T-cell (primary cell): ENCODE data around the gene RASL10B. TPM values are rescaled to one million over a fixed set of nuclear protein-coding genes. Genes with fewer than 3 reads are reported as not detected.

Experiments used
- ATAC-seq, 4 experiments: fragments of 200-7000 bp in 3 of 4; fragments of 150-1000 bp in 1 of 4; cut with Tn5 transposase; replicated peaks in 1 of 4; 1 replicate in 3 of 4; 2 replicates in 1 of 4; pipeline ENCODE4 v1.10.0; 2021; ENCODE audit warnings: moderate library complexity in 3 of 4, mild to moderate bottlenecking in 2 of 4, moderate number of reproducible peaks in 1 of 4
- CTCF ChIA-PET, 2 donors: fragments of 300-600 bp; sonication (Branson Sonifier 250); formaldehyde crosslinking; loops; one replicate each; lab custom pipeline; 2022; ENCODE audit warnings: antibody characterized with exemption in 2 of 2; lab: Charles Lee
- POLR2A ChIA-PET, 2 donors: fragments of 300-600 bp; sonication (Branson Sonifier 250); formaldehyde crosslinking; loops; one replicate each; lab custom pipeline; 2022; ENCODE audit warnings: antibody characterized with exemption in 2 of 2; lab: Charles Lee
- DNase-seq, 35 experiments: peaks; one replicate each; pipeline versions ENCODE4 v3.0.0 to v3.0.0-alpha.2; 2013 to 2023
- H3K27ac ChIP-seq: one replicate; pipeline ENCODE4 v1.5.1; 2013; ENCODE audit warnings: low read length
- H3K27me3 ChIP-seq, 2 experiments: replicated peaks in 1 of 2; 1 replicate in 1 of 2; 2 replicates in 1 of 2; pipeline versions ENCODE4 v1.6.1 to v1.7.0; 2013; ENCODE audit warnings: low read length in 1 of 2, mixed read lengths in 1 of 2; ENCODE audit not compliant: control insufficient read depth in 2 of 2, insufficient read depth in 2 of 2; ENCODE audit errors: extremely low read depth in 1 of 2
- H3K36me3 ChIP-seq, 2 donors: 1 replicate in 1 of 2; 2 replicates in 1 of 2; pipeline versions ENCODE4 v1.6.1 to v1.7.0; 2013; ENCODE audit warnings: low read length in 1 of 2; ENCODE audit not compliant: control insufficient read depth in 2 of 2, insufficient read depth in 1 of 2; ENCODE audit errors: extremely low read depth in 1 of 2
- H3K4me1 ChIP-seq, 2 experiments: 1 replicate in 1 of 2; 2 replicates in 1 of 2; pipeline versions ENCODE4 v1.6.1 to v1.7.0; 2013; ENCODE audit warnings: low read length in 2 of 2, mixed read lengths in 1 of 2; ENCODE audit not compliant: insufficient read depth in 2 of 2, control insufficient read depth in 1 of 2; ENCODE audit errors: extremely low read depth in 1 of 2
- H3K4me3 ChIP-seq, 2 donors: 1 replicate in 1 of 2; 2 replicates in 1 of 2; pipeline versions ENCODE4 v1.5.1 to v1.7.0; 2013; ENCODE audit warnings: mild to moderate bottlenecking in 2 of 2, low read length in 1 of 2, moderate library complexity in 1 of 2; ENCODE audit not compliant: control insufficient read depth in 1 of 2; ENCODE audit errors: extremely low read depth in 1 of 2
- H3K9me3 ChIP-seq: 2 replicates; pipeline ENCODE4 v1.7.0; 2013
- H3K27ac Mint-ChIP-seq, 2 donors: one replicate each; pipeline ENCODE4 v1.8.0; 2020 to 2021; ENCODE audit warnings: mild to moderate bottlenecking in 2 of 2, mixed read lengths in 2 of 2
- H3K27me3 Mint-ChIP-seq, 2 donors: one replicate each; pipeline ENCODE4 v1.8.0; 2021 to 2022; ENCODE audit warnings: mixed read lengths in 2 of 2
- H3K36me3 Mint-ChIP-seq: one replicate; pipeline ENCODE4 v1.8.0; 2021; ENCODE audit warnings: mixed read lengths
- H3K4me1 Mint-ChIP-seq, 3 donors: one replicate each; pipeline ENCODE4 v1.8.0; 2020 to 2022; ENCODE audit warnings: mixed read lengths in 3 of 3, mild to moderate bottlenecking in 1 of 3
- H3K4me3 Mint-ChIP-seq, 3 donors: one replicate each; pipeline ENCODE4 v1.8.0; 2020 to 2022; ENCODE audit warnings: mild to moderate bottlenecking in 3 of 3, mixed read lengths in 3 of 3, moderate library complexity in 3 of 3
- H3K9me3 Mint-ChIP-seq, 3 donors: one replicate each; pipeline ENCODE4 v1.8.0; 2020 to 2022; ENCODE audit warnings: mixed read lengths in 3 of 3
- WGBS: methylation state at CpG from one replicate; pipeline ENCODE4 v1.1.5; 2013; ENCODE audit warnings: missing lambda C conversion rate; ENCODE audit not compliant: insufficient coverage; 5-methylcytosine and 5-hydroxymethylcytosine counted together
- total RNA-seq, 35 experiments: library from RNA in 6 of 35; stranded (reverse) in 6 of 35; fragments of 120-200 nt in 1 of 35; gene quantifications; one replicate each; pipeline versions ENCODE4 v1.2.1 to v1.2.4 and lab custom pipeline; 2013 to 2026

RASL10B gene
- total RNA-seq, 5 donors from 2014 or later (not counting 1 experiment from before 2014, with no cell fraction given) = 0.38 to 0.56 (median 0.39) TPM

DNA sequence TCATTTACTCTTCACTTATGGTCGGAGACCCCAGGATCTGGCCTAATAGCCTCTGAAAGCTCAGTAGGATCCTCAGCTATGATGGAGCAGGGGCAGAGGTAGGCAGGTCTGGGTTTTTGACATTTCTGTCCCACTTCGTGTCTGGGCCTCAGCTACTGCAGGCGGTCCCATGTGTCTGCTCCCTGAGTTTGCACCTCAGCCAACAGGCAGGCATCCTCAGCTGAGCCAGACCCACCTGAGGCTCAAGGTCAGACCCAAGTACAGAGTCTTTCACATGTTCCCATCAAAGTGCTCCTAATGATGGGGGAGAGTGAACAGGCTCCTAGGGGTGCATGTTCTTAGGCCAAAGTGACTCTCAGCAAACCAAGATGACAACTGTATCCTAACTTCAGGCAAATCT lies 2.9 kb upstream of the RASL10B start:
- H3K9me3 Mint-ChIP-seq = no peaks in the 10 kb centered on the region
- peaks cover 3 to 34% of the 10 kb centered on the region in 2 donors for H3K36me3 ChIP-seq
- H3K27ac ChIP-seq = no peak overlapping the region

DNA sequence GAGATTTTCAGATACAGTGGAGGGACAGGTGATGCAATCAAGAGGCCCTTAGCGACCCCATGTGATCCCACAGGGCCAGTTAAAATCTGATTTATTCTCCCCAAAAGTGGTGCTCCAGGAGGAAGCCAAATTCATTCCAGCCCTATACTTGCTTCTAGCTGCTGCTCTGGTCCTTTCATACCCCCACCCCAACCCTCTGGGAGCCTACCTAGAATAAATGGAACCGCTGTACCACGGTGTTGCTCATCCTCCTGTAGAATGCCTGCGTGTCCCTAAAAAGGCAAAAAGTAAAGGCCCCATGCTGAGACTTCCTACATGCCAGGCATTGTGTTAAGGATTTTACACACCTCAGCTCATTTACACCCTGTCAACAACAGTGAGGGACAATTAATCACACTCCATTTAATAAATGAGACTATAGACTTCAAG lies 2.0 kb upstream of the RASL10B start:
- POLR2A ChIA-PET = no interaction called here
- Histone ChIP-seq H3K36me3 (peaks cover 3 to 25% of the 10 kb centered on the region in 2 donors), H3K9me3 (no peaks in the 10 kb centered on the region), H3K4me1 (peaks cover 8 to 21% of the 10 kb centered on the region in 2 experiments), H3K27me3 (no peaks in the 10 kb centered on the region), H3K27ac (no peak overlapping the region), H3K4me3 (no peak overlapping the region)
- CTCF ChIA-PET = no interaction called here
- no peaks in the 10 kb centered on the region for H3K9me3 Mint-ChIP-seq
- ATAC-seq = no peak
- H3K4me1 Mint-ChIP-seq = peaks cover 24 to 30% (median 29%) of the 10 kb centered on the region in 3 donors
- no peak overlapping the region for H3K27ac Mint-ChIP-seq
- no peak for DNase-seq
- H3K36me3 Mint-ChIP-seq = peaks cover 35% of the 10 kb centered on the region
- H3K4me3 Mint-ChIP-seq = peak overlapping the region in 1 of 3 donors; percentile 88
- no peaks in the 10 kb centered on the region for H3K27me3 Mint-ChIP-seq
- 96% methylated on average over 3 of the region's 4 CpGs for WGBS

More for the DNA sequence above, 2.9 kb upstream of the RASL10B start:
- H3K36me3 Mint-ChIP-seq = peaks cover 43% of the 10 kb centered on the region
- no peak overlapping the region for H3K4me3 ChIP-seq
- 100% methylated on average over 2 of the region's 3 CpGs for WGBS
- H3K27me3 Mint-ChIP-seq = no peaks in the 10 kb centered on the region
- no peaks in the 10 kb centered on the region for H3K27me3 ChIP-seq
- no peak overlapping the region for H3K4me3 Mint-ChIP-seq
- peaks cover 24 to 30% (median 29%) of the 10 kb centered on the region in 3 donors for H3K4me1 Mint-ChIP-seq
- H3K27ac Mint-ChIP-seq = no peak overlapping the region
- peaks cover 8 to 21% of the 10 kb centered on the region in 2 experiments for H3K4me1 ChIP-seq
- ChIA-PET POLR2A (no interaction called here), CTCF (interaction anchor here in 1 of 2 donors (0.9 kb wide), 1 partner anchor 35 kb away, joined by 3 read pairs; no protein-coding TSS in a partner anchor)
- ATAC-seq (no peak), DNase-seq (no peak)
- H3K9me3 ChIP-seq = no peaks in the 10 kb centered on the region

DNA sequence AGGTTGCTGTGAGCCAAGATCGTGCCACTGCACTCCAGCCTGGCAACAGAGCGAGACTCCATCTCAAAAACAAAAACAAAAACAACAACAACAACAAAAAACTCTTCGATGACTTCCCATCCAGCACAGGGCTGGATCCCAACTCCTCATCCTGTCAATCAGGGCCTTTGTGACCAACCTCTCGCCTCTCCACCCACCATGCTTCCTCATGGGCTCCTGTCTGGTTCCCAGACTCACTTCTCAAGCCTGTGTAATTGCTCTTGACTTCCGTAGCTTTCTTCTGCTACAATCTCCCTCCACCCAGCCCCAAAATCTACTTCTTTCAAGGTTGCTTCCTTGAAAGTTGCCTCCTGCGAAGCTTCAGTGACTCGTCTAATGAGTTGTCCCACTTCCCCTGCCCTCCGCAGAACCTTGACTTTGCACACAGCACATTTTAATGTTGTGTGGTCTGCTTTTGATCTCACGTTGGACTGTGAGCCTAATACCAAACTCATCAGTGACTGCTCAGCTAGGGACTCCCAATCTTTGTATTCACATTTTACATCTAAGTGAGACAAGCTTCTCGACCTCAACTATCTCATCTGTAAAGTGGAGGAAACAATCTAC lies 936 bp upstream of the RASL10B start:
- no peak overlapping the region for H3K27ac ChIP-seq
- peaks cover 24% of the 10 kb centered on the region for H3K36me3 Mint-ChIP-seq
- ChIA-PET POLR2A (interaction anchor here in 1 of 2 donors (0.8 kb wide), 1 partner anchor 10 kb away, joined by 3 read pairs; no protein-coding TSS in a partner anchor), CTCF (interaction anchor here in 1 of 2 donors (0.6 to 1.6 kb wide), 3 partner anchors 17 to 74 kb away, joined by 4 to 6 read pairs (median 5); no protein-coding TSS in a partner anchor)
- peak overlapping the region; percentile 80 to 88 (median 80) for H3K4me3 Mint-ChIP-seq
- peaks cover under 1 to 14% of the 10 kb centered on the region in 2 donors for H3K36me3 ChIP-seq
- 87% methylated on average over 4 of the region's 10 CpGs for WGBS
- no peaks in the 10 kb centered on the region for H3K9me3 Mint-ChIP-seq
- peak overlapping the region; percentile 20 to 81 for H3K27ac Mint-ChIP-seq
- ATAC-seq (peak in 3 of 4 experiments; percentile 10 to 32 (median 24)), DNase-seq (no peak)
- H3K27me3 Mint-ChIP-seq = no peaks in the 10 kb centered on the region
- no peaks in the 10 kb centered on the region for H3K27me3 ChIP-seq
- H3K9me3 ChIP-seq = no peaks in the 10 kb centered on the region
- peaks cover 24 to 30% (median 29%) of the 10 kb centered on the region in 3 donors for H3K4me1 Mint-ChIP-seq
- H3K4me3 ChIP-seq = no peak overlapping the region
- H3K4me1 ChIP-seq = peaks cover 8 to 21% of the 10 kb centered on the region in 2 experiments

DNA sequence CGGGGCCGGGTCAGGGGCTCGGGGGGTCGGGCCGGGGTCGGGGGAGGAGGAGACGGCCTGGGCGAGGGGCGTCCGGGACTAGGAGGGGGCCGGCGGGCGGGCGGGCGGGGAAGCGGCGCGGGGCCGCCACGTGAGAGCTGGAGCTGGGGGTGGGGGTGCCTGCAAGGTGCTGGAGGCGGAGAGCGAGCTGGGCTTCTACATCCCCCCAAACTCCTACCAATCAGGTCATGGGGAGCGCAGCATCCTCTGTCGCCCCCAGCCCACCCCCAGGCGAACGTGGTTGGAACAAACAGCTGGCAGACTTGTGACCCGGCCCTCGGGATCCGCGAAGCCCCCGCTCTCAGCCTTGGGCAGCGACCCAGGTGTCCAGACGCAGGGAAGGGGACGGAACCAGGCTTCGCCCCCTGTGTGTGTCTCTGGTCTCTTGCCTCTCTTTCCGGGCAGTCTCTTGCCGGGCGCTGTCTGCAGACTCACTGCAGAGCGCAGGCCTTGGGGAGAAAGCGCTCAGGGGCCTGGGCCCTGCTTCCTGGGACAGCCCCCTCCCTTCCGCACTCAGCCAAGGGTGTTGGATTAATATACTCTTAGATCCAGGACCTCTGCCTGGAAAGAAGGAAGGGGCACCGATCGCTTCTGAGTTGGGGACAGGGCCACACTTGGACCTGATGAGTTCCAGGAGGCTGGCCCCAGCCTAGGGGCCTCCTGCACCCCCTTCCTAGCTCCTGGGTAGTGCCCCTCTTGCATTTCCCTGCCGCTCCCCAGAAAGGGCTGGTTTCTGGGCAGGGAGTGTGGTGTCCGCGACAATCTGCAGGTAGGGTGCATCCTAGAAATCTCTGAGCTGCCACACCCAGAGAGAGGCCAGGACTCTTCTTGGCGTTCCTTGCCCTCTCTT lies 722 bp downstream of the RASL10B start:
- Histone ChIP-seq H3K4me1 (peaks cover 8 to 21% of the 10 kb centered on the region in 2 experiments), H3K27me3 (peaks cover 0 to 3% of the 10 kb centered on the region in 2 experiments), H3K27ac (no peak overlapping the region), H3K4me3 (no peak overlapping the region), H3K9me3 (no peaks in the 10 kb centered on the region), H3K36me3 (no peaks in the 10 kb centered on the region)
- Mint-ChIP-seq H3K4me3 (peak overlapping the region; percentile 67 to 76 (median 74)), H3K4me1 (peaks cover 24 to 30% (median 29%) of the 10 kb centered on the region in 3 donors), H3K27me3 (no peaks in the 10 kb centered on the region), H3K27ac (no peak overlapping the region), H3K36me3 (peaks cover 18% of the 10 kb centered on the region), H3K9me3 (no peaks in the 10 kb centered on the region)
- ChIA-PET CTCF (interaction anchor here (0.6 to 1.6 kb wide), 5 partner anchors 31 to 1101 kb away, joined by 3 to 6 read pairs (median 3); no protein-coding TSS in a partner anchor), POLR2A (no interaction called here)
- DNase-seq (no peak), ATAC-seq (peak; percentile 10 to 39 (median 19))
- WGBS = 63% methylated on average over 19 of the region's 47 CpGs

DNA sequence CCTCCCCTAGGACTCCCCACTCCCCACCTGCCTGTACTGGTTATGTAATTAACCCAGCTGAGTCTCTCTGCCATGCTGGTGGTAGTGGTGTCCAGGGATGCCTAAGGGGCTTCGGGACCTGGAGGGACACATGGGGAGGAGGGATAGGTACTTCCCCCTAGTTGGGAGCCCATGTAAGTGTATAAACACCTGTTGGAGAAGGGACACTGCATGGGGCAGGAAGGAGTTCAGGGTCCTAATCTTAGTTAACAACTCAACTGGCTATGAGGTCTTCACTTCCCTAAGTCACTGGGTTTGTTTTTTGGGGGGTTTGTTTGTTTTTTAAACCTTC lies 1.3 kb downstream of the RASL10B start:
- no peak overlapping the region for H3K27ac ChIP-seq
- Mint-ChIP-seq H3K4me3 (peak overlapping the region; percentile 67 to 76 (median 74)), H3K27ac (peak overlapping the region in 1 of 2 donors; percentile 28), H3K27me3 (no peaks in the 10 kb centered on the region), H3K36me3 (peaks cover 15% of the 10 kb centered on the region), H3K9me3 (no peaks in the 10 kb centered on the region), H3K4me1 (peaks cover 24 to 30% (median 29%) of the 10 kb centered on the region in 3 donors)
- POLR2A ChIA-PET = no interaction called here
- H3K36me3 ChIP-seq = no peaks in the 10 kb centered on the region
- DNase-seq = no peak
- no peak overlapping the region for H3K4me3 ChIP-seq
- CTCF ChIA-PET = no interaction called here
- 100% methylated on average over 1 of the region's 1 CpG for WGBS
- no peak for ATAC-seq
- no peaks in the 10 kb centered on the region for H3K9me3 ChIP-seq
- peaks cover 8 to 21% of the 10 kb centered on the region in 2 experiments for H3K4me1 ChIP-seq
- H3K27me3 ChIP-seq = peaks cover 0 to 3% of the 10 kb centered on the region in 2 experiments

DNA sequence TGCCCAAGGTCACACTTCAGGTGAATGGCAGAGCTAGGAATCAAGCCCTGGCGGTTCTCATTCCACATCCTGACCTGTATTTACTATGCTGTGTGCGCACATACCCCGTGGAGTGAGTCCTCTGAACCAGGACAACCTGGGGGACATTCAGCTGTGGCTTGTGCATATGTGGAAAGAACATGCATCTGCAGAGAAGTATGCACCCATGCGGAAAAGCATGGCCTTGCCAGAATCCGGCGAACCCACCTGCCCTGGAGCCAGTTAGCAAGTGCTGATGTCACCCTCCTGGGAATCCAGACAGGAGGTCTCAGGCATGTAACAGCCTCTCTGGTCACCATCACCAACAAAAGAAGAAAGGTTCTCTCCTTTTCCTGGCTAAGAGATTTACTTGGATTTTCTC lies 1.9 kb downstream of the RASL10B start:
- Mint-ChIP-seq H3K27ac (no peak overlapping the region), H3K4me1 (peaks cover 24 to 30% (median 29%) of the 10 kb centered on the region in 3 donors), H3K27me3 (no peaks in the 10 kb centered on the region), H3K4me3 (peak overlapping the region in 2 of 3 donors; percentile 74 to 76), H3K9me3 (no peaks in the 10 kb centered on the region), H3K36me3 (peaks cover 11% of the 10 kb centered on the region)
- H3K4me1 ChIP-seq = peaks cover 8 to 21% of the 10 kb centered on the region in 2 experiments
- DNase-seq = no peak
- 95% methylated on average over 6 of the region's 6 CpGs for WGBS
- no peak overlapping the region for H3K27ac ChIP-seq
- H3K4me3 ChIP-seq = no peak overlapping the region
- CTCF ChIA-PET = no interaction called here
- no peaks in the 10 kb centered on the region for H3K36me3 ChIP-seq
- POLR2A ChIA-PET = interaction anchor here in 1 of 2 donors (0.6 kb wide), 1 partner anchor 513 kb away, joined by 4 read pairs; no protein-coding TSS in a partner anchor
- peaks cover 0 to 3% of the 10 kb centered on the region in 2 experiments for H3K27me3 ChIP-seq
- H3K9me3 ChIP-seq = no peaks in the 10 kb centered on the region
- ATAC-seq = no peak
